H54 (cell line): ENCODE results near the gene HS1BP3.
A peak's percentile ranks its signal among the peaks of the same experiment; 100 is the strongest.

ENCODE experiments used
- DNase-seq: peaks from one replicate; pipeline ENCODE4 v3.0.0; 2011; ENCODE audit warnings: low spot score, mixed read lengths; ENCODE audit not compliant: insufficient read length
- FAIRE-seq: peaks from 3 replicates; lab custom pipeline; 2011; peaks lifted over from hg19 to GRCh38; lab: Jason Lieb, UNC
- POLR2A ChIP-seq: IDR thresholded peaks from 2 replicates; pipeline ENCODE4 v1.6.1; 2011; ENCODE audit warnings: low read depth, mild to moderate bottlenecking, low read length

The HS1BP3 gene

DNA sequence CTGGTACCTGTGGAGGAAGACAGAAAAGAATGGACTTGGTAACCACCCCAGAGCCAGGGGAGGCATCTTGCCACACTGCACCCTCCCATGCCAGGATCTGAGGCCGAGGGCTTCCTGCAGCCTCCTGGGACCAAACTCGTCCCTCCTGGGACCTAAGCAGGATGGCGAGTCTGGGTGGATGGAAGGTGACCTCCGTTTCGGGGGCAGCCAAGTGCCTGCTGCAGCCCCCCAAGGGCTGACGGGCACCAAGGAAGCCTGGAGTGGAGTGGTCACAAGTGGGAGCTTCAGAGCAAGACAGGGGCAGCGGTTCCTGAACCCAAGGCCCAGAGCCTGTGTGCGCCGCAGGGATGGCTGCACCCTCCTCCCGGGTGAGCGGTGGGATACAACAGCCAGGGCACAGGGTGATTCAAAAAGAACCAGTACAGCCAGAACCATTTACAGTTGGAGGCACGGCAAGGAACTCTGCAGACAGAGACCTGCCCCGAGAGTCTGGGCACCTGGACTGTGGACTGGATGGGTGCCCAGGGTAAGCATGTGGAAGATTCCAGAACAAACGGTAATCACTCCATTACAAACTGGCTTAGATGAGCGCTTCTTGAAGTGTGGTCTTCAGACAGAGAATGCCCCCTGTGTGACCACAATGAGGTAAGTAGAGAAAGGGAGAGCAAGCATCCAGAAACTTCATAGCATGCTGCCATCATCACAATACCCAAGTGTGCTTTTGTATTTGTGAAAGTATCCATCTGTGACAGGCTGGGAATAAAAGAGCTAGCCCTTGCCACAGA is 12.1 kb downstream of the HS1BP3 start:
- TF ChIP-seq POLR2A: no peak
- FAIRE-seq (no peak), DNase-seq (no peak)

DNA sequence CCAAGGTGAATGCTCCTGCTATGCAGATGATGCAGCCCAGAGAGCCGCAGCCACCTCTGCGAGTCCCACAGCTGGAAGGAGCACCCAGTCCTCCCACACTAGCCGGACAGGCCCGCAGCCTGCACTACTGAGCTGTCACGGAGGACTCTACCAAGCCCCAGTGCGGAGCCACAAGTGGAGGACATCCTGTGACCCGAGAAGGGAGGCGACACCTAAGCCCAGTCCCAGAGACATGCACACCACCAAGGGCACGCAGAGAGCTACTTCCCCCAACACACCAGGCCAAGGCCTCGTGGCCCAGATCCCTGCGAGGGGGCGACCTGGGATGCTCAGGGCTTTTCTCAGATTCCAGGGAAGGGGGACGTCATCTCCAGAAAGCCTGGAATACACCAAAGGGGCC is 12.9 kb downstream of the HS1BP3 start:
- FAIRE-seq: no peak
- TF ChIP-seq POLR2A: no peak

DNA sequence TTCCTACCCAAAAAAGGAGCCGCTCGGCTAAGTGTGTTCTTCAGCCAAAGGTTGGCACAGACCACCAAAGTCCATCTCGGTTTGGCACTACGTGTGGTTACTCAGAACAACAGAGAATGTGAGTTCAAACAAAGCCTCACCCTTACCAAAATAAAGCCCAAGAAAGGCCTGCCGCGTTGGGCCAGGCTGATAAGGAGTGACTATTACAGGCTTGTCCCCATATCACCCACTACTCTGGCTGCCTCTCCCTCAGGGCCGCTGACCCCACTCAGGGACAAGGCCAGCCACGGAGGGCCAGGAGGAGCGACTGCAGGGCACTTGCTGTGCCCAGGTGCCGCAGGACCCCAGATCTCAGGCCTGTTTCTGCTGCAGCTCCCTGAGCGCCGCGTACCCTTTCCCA is 13.8 kb downstream of the HS1BP3 start:
- FAIRE-seq (no peak), DNase-seq (no peak)
- no peak for TF ChIP-seq POLR2A

More for the DNA sequence above, 12.9 kb downstream of the HS1BP3 start:
- DNase-seq: no peak

DNA sequence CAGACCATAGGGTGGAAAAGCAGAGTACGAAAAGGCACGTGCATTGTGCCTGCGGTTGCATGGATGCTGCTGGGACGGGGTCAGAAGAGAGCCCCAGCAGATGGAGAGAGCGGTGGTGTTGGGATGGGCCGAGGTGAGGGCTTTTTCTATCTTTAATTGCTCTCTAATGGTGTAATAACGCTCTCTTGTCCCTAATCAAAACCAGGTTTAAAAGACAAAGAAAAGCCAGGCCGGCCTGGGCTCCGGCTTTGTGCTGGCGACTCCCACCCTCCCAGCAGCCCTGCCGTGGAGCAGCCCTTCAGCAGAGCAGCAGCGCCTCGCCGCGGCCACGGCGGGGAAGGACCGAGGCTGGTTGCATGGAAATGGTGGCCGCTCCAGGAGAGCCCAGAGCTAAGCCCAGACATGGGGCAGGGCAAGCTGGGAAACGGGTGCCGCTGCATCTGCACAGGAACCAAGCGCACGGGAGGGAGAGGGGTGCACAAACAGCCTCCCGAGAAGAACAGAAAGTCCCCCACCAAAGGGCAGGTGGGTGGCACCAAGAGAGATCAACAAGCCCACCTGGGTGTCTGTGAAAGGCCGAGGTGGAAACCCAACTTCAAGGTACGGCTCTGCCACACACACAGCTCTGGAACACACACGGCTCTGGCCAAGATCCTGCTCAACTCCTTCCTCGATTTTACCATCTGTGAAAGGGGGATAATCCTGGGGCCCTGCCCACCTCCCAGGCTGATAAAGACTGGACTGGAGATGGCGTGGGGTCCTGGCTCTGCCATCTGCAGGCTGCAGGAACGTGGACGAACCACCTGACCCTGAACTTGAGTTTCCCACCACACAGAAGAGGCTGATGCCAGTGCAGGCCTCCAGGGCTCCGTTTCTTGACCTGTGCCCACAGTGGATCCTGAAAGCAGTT is 15.0 kb downstream of the HS1BP3 start:
- DNase-seq (peak; percentile 86), FAIRE-seq (peak; percentile 30)
- no peak for TF ChIP-seq POLR2A

DNA sequence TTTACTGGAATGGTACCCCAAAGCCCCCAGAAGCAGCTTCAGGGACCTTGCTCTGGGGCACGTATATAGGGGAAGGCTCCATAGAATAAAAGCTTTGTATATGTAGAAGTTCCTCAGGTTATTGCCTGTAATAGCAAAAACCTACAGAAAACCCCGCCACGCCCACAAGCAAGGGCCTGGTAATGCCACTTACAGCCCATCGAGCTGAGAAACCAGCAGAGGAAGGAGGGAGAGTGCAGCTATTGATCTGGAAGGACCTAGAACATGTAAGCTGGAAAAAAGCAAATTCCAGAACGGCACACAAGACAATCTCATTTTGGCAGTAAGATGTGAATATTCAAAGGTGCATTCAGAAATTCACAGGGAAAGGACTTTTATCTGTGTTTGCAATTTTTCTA is 15.8 kb downstream of the HS1BP3 start:
- FAIRE-seq (no peak), DNase-seq (no peak)
- no peak for TF ChIP-seq POLR2A

DNA sequence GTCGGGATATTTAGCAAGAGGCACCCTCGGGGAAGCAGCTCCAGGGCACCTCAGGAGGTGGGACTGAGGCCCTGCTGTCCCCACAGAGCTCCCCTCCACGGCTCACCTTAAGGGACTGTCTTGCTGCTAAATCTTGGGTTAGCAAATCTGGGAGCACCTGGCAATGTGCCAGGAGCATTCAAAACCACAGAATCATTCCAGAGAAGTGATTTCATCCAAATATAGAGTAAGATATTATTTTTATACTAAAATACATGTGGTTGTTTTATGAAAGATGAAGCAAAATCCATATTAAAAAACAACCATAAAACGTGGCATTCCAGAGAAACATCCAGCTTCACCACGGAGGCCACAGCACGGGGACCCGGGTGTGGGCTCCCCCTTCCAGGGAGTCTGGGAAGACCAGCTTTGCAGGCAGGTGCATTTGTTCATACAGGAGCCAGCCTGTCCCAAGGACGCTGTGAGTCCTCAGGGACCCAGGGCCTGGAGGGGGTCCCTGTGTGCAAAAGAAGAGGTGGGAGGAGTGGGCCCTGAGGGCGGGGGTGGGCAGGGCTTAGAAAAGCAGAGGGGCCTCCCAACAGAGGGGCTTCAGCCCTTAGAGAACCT is 16.3 kb downstream of the HS1BP3 start:
- DNase-seq: no peak
- TF ChIP-seq POLR2A: no peak
- no peak for FAIRE-seq

DNA sequence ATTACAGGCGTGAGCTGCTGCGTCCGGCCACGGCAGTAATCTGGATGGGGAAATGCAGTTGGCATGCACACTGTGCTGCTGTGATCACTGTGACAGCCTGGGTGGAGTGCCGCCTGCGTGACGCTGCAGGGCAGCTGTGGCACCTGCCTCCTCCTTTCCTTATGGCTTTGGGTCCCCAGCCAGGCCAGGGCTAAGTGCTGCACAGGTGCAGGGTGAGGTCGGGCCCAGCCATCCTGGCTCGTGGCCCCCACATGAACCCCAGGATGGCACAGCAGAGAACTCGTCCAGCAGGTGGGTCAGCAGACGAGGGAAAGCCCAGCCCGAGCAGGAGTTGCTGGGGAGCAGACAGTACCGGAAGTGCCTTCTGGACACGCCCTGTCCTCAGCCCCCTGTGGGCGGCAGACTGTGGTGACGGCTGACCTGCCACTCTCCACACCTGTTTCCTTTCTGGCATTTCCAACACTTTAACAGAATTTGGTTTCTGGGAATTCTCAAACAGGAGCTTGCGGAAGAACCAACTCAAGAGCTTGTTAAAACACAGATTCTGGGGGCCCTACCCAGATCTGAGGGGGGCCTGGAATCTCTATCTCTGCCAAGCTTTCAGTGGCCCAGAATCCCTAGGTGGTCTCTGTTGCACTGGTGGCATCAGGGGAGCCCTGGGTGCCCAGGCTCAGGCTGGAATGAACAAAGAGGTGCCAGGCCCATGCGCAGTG is 16.9 kb downstream of the HS1BP3 start:
- no peak for TF ChIP-seq POLR2A
- DNase-seq (no peak), FAIRE-seq (no peak)

DNA sequence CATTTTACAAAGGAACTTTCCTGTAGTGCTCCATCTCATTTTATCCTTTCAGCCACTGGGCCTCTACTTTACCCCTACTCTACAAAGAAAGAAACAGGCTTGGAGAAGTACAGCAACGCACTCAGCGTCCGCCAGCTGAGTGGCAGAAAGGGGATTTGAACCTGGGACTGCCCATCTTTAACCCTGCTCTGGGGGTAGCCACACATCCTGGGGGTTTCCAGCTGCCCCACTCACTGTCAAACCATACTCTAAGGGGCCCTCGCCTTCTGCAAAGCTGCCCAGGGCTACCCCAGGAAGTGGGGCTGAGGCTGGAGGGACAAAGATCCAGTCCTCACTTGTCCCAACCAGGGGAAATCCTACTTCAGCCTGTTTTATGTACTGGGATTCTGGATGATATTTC is 17.9 kb downstream of the HS1BP3 start:
- DNase-seq (no peak), FAIRE-seq (no peak)
- TF ChIP-seq POLR2A: no peak

DNA sequence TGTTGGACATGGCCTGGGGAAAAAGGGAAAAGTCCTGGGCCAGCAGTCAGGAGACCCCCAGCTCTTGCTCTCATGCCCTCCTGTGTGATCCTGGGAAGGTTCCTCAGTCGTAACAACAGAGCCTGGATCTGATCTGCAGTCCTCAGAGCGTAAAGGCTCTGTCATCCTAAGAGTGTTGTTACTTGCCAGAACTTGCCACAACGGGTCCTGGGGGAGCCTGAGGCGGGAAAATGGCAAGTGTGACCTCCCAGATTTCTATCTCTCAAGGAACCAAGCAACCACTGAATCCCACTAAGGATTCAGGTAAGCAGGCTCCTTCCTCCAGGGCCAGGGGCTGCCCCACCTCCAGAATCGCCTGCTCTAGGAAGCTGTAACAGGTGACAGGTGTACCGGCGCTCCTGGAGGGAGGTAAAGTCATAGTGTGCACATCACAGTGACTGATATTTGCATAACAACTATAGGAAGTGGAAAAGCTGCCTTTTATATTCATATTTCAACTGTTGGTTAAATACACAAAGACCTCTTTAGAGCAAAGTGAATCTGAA is 18.4 kb downstream of the HS1BP3 start:
- no peak for TF ChIP-seq POLR2A
- no peak for DNase-seq
- no peak for FAIRE-seq

DNA sequence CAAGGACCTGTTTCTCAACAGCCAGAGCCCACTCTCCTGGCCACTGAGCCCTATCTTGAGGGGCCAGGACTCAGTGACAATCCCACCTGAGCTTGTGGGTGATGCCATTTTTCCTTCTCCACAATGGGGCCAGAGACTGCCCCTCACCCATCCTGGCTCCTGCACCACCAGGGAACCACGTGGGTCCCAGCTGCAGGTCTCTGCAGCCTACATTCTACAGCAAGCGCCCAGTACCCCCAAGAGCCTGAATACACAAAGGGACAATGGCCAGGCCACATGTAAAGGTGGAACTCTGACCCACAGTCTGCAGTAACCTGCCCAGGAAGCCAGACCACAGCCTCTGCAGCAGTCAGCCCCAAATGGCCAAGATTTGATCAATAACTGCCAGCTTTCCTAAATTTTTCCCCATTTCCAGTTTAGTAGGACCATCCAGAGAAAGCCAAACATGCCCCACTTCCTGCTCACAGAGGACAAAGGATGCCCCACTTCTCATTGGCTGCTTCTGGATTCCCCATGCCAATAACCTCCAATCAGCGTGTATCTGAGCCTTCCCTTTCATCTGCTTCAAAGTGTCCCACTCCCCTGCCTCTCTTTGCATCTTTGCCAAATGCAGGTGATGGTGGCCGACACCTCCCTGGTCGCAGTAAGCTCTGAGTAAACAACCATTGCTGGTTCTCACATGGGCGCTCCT is 19.1 kb downstream of the HS1BP3 start:
- no peak for DNase-seq
- no peak for FAIRE-seq
- no peak for TF ChIP-seq POLR2A

DNA sequence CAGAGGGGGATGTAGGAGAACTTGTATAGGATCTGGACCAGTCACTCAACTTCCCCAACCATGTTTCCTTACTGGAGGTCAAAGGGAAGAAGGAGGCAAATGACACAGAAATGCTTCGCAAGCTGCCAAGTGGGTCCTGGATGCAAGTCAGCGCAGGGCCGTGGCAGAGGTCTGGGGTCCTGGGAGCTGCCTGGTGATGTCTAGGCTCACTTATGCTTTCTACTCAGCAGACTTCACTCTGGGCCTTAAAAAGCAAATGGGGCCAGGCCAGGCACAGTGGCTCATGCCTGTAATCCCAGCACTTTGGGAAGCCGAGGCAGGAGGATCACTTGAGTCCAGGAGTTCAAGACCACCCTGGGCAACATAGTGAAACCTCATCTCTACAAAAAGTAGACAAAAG is 19.9 kb downstream of the HS1BP3 start:
- no peak for FAIRE-seq
- TF ChIP-seq POLR2A: no peak
- no peak for DNase-seq

DNA sequence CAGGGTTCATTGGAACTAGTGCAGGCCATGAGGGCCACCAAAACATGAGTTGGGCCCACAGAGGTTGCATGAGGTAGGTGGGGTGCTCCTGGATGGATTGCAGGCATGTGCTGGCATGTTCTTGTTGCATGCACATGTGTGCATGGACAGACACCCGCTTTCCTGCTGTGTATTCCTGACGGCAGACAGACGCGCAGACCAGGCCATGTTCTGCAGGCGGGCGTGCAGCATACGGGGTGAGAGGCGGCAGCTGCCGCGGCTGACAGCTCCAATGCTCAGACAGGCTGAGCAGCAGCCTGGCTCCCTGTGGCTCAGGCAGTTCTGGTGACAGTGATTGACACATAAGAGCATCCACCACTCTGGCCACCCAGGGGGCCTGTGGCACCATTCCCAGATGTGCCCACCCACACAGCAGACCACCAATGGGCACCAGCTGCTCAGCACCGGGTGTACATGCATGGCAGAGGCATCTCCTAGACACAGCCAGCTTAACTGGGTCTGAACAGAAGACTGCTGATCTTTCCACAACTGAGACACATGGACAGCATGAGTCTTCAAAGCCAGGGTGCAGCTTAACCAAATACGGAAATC is 21.2 kb downstream of the HS1BP3 start:
- DNase-seq (no peak), FAIRE-seq (no peak)
- no peak for TF ChIP-seq POLR2A
